Right atrium auricular region (tissue), 2 donors: ENCODE measurements around the gene SPATA31D3. TPM values are rescaled to one million over a fixed set of nuclear protein-coding genes. Genes with fewer than 3 reads are reported as not detected.

ENCODE experiments used
- DNase-seq: peaks from one replicate; pipeline ENCODE4 v3.0.0-alpha.2; 2019; ENCODE audit warnings: low spot score
- H3K27ac ChIP-seq, 2 donors: fragments of 200-600 bp; sonication (generic); 1 replicate in 1 of 2; 2 replicates in 1 of 2; pipeline ENCODE4 v1.5.1; 2016 to 2019
- H3K27me3 ChIP-seq, 2 donors: fragments of 200-600 bp; sonication (generic); one replicate each; pipeline versions ENCODE4 v1.5.1 to v1.6.0; 2017 to 2019
- H3K36me3 ChIP-seq: fragments of 200-600 bp; sonication (generic); one replicate; pipeline ENCODE4 v1.5.1; 2016
- H3K4me1 ChIP-seq, 2 donors: fragments of 200-600 bp; sonication (generic); one replicate each; pipeline versions ENCODE4 v1.5.1 to v1.6.0; 2017 to 2019
- H3K4me3 ChIP-seq, 2 donors: fragments of 200-600 bp; sonication (generic); 1 replicate in 1 of 2; 2 replicates in 1 of 2; pipeline ENCODE4 v1.5.1; 2017 to 2019; ENCODE audit warnings: mild to moderate bottlenecking in 1 of 2, moderate library complexity in 1 of 2
- H3K9me3 ChIP-seq, 2 donors: fragments of 200-600 bp; sonication (generic); one replicate each; pipeline ENCODE4 v1.5.1; 2019
- total RNA-seq, 2 donors: library from RNA; depleted of rRNA; stranded (reverse); fragments of >200 nt; gene quantifications; one replicate each; pipeline ENCODE4 v1.1.0, GENCODE V29; 2016
- TF ChIP-seq, protein P1 (sequence below), 2 donors: fragments of 200-600 bp; sonication (generic); IDR thresholded peaks; one replicate each; pipeline ENCODE4 v1.5.1; 2019; ENCODE audit warnings: antibody characterized with exemption in 2 of 2

Gene SPATA31D3
- total RNA-seq, 2 donors from 2014 or later = not detected

DNA sequence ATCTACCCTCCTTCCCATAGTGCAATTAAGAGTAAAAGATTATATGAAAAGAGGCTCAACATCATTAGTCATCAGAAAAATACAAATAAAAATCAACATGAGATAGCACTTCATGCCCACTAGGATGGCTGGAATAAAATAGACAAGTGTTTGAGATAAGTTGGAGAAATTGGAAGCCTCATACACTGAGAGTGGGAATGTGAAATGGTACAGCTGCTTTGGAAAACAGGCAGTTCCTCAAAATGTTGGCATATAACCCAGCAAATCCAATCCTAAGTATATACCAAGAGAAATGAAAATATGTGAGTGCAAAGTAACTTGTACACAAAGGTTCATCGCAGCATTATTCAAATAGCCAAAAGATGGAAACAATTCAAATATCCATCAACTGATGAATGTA is 9.8 kb downstream of the SPATA31D3 start:
- Histone ChIP-seq H3K36me3 (no peaks in the 10 kb centered on the region), H3K4me3 (no peak overlapping the region), H3K27me3 (no peaks in the 10 kb centered on the region), H3K27ac (no peak overlapping the region), H3K4me1 (no peaks in the 10 kb centered on the region), H3K9me3 (peaks cover 0 to 15% of the 10 kb centered on the region in 2 donors)
- TF ChIP-seq, protein P1, sequence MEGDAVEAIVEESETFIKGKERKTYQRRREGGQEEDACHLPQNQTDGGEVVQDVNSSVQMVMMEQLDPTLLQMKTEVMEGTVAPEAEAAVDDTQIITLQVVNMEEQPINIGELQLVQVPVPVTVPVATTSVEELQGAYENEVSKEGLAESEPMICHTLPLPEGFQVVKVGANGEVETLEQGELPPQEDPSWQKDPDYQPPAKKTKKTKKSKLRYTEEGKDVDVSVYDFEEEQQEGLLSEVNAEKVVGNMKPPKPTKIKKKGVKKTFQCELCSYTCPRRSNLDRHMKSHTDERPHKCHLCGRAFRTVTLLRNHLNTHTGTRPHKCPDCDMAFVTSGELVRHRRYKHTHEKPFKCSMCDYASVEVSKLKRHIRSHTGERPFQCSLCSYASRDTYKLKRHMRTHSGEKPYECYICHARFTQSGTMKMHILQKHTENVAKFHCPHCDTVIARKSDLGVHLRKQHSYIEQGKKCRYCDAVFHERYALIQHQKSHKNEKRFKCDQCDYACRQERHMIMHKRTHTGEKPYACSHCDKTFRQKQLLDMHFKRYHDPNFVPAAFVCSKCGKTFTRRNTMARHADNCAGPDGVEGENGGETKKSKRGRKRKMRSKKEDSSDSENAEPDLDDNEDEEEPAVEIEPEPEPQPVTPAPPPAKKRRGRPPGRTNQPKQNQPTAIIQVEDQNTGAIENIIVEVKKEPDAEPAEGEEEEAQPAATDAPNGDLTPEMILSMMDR (IDR thresholded peaks at IDR 0.05) = no peak
- no peak for DNase-seq

DNA sequence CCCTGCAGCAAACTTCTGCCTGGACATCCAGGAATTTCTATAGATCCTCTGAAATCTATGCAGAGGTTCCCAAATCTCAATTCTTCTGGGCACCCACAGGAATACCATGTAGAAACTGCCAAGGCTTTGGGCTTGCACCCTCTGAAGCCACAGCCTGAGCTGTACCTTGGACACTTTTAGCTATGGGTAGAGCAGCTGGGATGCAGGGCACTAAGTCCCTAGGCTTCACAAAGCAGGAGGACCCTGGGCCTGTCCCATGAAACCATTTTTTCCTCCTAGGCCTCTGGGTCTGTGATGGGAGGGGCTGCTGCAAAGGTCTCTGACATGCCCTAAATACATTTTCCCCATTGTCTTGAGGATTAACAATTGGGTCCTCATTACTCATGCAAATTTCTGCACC is 12.3 kb downstream of the SPATA31D3 start:
- no peaks in the 10 kb centered on the region for H3K4me1 ChIP-seq
- no peak overlapping the region for H3K27ac ChIP-seq
- DNase-seq = no peak

DNA sequence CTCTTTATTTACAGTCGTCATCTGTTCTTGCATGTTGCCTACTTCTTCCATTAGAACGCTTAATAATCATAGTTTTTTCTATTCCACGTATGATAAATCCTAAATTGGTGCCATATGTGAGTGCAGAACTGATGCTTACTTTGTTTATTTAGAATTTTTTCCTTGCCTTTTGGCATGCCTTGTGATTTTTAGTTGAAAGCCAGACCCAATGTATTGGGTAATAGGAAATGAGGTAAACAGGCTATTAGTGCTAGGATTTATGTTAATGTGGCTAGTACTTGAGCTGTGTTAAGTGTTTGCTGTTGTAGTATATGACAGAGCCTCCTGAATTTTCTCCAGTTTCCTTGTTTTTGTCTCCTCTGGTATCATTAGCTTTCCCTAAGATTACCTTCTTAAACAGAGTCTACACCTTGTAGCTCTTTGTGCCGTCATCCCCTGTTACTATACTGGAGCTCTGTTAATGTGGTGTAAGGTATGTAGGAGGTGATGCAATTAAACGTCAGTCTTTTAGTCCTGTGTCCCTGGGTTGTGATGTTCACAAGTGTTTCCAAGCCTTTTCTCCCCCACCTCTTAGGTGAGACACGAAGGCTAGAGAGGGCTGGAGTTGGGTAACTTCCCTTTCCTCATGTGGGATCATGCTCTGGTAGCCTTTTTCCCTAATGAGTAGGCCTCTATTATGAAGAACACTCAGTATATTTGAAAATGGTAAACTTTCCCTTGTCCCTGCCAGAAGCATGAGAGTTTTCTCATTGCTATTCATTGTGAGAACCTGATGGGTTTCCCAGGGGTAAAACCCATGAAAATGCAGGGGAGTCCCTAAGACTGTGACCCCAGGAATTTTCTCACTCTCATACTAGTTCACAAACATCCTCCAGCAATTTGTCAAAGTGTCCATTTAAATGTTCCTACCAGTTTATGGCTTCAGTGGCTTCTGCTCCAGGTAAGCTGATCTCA is 21.2 kb downstream of the SPATA31D3 start:
- DNase-seq = no peak
- H3K36me3 ChIP-seq = no peaks in the 10 kb centered on the region
- no peaks in the 10 kb centered on the region for H3K9me3 ChIP-seq
- no peaks in the 10 kb centered on the region for H3K27me3 ChIP-seq
- H3K4me3 ChIP-seq = no peak overlapping the region
- TF ChIP-seq, protein P1 (IDR thresholded peaks at IDR 0.05) = no peak
- H3K27ac ChIP-seq = no peak overlapping the region
- no peaks in the 10 kb centered on the region for H3K4me1 ChIP-seq

More for the DNA sequence above, 12.3 kb downstream of the SPATA31D3 start:
- no peaks in the 10 kb centered on the region for H3K27me3 ChIP-seq
- no peak overlapping the region for H3K4me3 ChIP-seq
- peaks cover 0 to 15% of the 10 kb centered on the region in 2 donors for H3K9me3 ChIP-seq
- H3K36me3 ChIP-seq = no peaks in the 10 kb centered on the region
- TF ChIP-seq, protein P1 (IDR thresholded peaks at IDR 0.05) = no peak

DNA sequence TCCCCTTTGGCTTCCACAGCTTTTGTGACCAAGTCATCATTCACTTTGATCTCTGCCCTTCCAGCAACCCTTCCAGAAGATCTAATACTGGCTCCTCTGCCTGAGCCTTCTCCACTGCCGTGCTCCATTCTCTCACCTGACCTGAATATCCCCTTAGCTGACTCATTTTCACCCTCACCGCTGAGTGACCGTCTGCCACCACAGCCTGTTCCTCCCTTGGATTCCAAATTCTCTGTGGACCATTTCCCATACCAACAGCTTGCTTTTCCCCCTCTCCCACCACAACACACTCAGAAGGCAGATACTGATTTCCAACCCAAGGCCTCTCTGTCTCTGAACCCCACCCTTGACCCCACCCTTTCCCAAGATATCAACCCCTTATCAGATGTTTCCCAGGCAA is 24.7 kb downstream of the SPATA31D3 start:
- DNase-seq = no peak
- H3K27me3 ChIP-seq = no peaks in the 10 kb centered on the region
- H3K4me3 ChIP-seq = no peak overlapping the region
- TF ChIP-seq, protein P1 (IDR thresholded peaks at IDR 0.05) = no peak
- no peaks in the 10 kb centered on the region for H3K9me3 ChIP-seq
- no peaks in the 10 kb centered on the region for H3K36me3 ChIP-seq
- H3K4me1 ChIP-seq = no peaks in the 10 kb centered on the region
- no peak overlapping the region for H3K27ac ChIP-seq

DNA sequence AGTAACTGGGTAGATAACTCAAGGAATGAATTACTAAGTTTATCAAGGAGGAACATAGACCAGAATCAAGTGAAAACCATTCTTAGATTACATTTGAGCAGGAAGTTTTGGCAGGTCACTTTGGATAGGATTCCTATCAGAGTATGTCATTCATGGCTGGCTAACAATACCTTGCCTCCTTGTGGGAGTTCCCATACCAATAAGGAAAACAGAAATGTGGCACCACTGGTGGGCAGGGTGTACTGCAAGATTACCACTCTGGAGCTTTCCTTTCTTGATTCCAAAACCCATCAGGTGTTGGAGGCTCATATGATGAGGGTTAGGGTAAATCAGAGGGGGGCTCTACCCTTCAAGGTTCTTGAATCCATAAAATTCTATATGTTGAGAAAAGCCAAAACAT is 26.7 kb downstream of the SPATA31D3 start:
- peaks cover 0 to 9% of the 10 kb centered on the region in 2 donors for H3K9me3 ChIP-seq
- no peak for DNase-seq

More for the DNA sequence above, 26.7 kb downstream of the SPATA31D3 start:
- TF ChIP-seq, protein P1 (IDR thresholded peaks at IDR 0.05) = no peak
- Histone ChIP-seq H3K4me1 (no peaks in the 10 kb centered on the region), H3K27ac (no peak overlapping the region), H3K4me3 (no peak overlapping the region), H3K27me3 (no peaks in the 10 kb centered on the region), H3K36me3 (no peaks in the 10 kb centered on the region)
